ENCODE data around the gene GTF3C4.

DNA sequence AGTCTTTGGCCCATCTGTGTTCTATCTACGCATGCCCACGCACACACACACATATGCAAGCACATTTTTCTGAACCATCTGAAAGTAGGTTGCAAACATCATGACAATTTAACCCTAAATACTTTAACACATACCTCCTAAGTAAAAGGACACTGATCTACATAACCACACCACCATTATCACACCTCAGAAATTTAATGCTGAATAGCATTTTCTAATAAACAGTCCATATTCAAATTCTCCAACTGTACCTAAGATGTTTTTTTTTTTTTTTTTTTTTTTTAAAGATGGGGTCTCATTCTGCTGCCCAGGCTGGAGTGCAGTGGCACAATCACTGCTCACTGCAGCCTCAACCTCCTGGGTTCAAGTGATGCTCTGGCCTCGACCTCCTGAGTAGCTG lies 35.9 kb upstream of the GTF3C4 start:
- no peak for TF ChIP-seq ESRRA (IDR thresholded peaks at IDR 0.05; ENCODE audit: borderline replicate concordance, low read length)
- TF ChIP-seq, protein P1, sequence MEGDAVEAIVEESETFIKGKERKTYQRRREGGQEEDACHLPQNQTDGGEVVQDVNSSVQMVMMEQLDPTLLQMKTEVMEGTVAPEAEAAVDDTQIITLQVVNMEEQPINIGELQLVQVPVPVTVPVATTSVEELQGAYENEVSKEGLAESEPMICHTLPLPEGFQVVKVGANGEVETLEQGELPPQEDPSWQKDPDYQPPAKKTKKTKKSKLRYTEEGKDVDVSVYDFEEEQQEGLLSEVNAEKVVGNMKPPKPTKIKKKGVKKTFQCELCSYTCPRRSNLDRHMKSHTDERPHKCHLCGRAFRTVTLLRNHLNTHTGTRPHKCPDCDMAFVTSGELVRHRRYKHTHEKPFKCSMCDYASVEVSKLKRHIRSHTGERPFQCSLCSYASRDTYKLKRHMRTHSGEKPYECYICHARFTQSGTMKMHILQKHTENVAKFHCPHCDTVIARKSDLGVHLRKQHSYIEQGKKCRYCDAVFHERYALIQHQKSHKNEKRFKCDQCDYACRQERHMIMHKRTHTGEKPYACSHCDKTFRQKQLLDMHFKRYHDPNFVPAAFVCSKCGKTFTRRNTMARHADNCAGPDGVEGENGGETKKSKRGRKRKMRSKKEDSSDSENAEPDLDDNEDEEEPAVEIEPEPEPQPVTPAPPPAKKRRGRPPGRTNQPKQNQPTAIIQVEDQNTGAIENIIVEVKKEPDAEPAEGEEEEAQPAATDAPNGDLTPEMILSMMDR (IDR thresholded peaks at IDR 0.05), result no peak
- TF ChIP-seq EP300 (IDR thresholded peaks at IDR 0.05), result no peak
- TF ChIP-seq RCOR1 (IDR thresholded peaks at IDR 0.05; ENCODE audit: low read depth, low read length), result no peak
- TF ChIP-seq NFE2L2 (conservative IDR thresholded peaks at IDR 0.05; ENCODE audit: low read length), result no peak
- TF ChIP-seq SREBF2 (IDR thresholded peaks at IDR 0.05), result no peak
- TF ChIP-seq POLR2A (IDR thresholded peaks at IDR 0.05; ENCODE audit: low read length), result no peak
- no peak for TF ChIP-seq JUN (IDR thresholded peaks at IDR 0.05)
- TF ChIP-seq ZFP36 (IDR thresholded peaks at IDR 0.05; ENCODE audit: borderline replicate concordance, partially characterized antibody), result no peak
- no peak for TF ChIP-seq EHF (CRISPR knock-in tag; IDR thresholded peaks at IDR 0.05)
- TF ChIP-seq, protein P2, sequence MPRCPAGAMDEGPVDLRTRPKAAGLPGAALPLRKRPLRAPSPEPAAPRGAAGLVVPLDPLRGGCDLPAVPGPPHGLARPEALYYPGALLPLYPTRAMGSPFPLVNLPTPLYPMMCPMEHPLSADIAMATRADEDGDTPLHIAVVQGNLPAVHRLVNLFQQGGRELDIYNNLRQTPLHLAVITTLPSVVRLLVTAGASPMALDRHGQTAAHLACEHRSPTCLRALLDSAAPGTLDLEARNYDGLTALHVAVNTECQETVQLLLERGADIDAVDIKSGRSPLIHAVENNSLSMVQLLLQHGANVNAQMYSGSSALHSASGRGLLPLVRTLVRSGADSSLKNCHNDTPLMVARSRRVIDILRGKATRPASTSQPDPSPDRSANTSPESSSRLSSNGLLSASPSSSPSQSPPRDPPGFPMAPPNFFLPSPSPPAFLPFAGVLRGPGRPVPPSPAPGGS (IDR thresholded peaks at IDR 0.05), result no peak
- TF ChIP-seq, protein P3, sequence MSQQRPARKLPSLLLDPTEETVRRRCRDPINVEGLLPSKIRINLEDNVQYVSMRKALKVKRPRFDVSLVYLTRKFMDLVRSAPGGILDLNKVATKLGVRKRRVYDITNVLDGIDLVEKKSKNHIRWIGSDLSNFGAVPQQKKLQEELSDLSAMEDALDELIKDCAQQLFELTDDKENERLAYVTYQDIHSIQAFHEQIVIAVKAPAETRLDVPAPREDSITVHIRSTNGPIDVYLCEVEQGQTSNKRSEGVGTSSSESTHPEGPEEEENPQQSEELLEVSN (IDR thresholded peaks at IDR 0.05; ENCODE audit: borderline replicate concordance, low read depth), result no peak
